HG03342 (cell line): Measurements from ENCODE around the gene JDP2.

Source experiments
- ATAC-seq: cut with Tn5 transposase; IDR thresholded peaks from one replicate; pipeline ENCODE4 v1.9.1; 2021; ENCODE audit warnings: mild to moderate bottlenecking, moderate library complexity; ENCODE audit not compliant: unreplicated experiment

The JDP2 gene

GRCh38 chr14:75511201-75511600, 83.4 kb downstream of the JDP2 start:
- no peak for ATAC-seq

GRCh38 chr14:75513911-75514672, 86.3 kb downstream of the JDP2 start:
- no peak for ATAC-seq

- no peak for ATAC-seq
Observed at GRCh38 chr14:75514673-75515628, 87.1 kb downstream of the JDP2 start.

- no peak for ATAC-seq
Observed at GRCh38 chr14:75515629-75515996, 87.8 kb downstream of the JDP2 start.

- ATAC-seq: no peak
Observed at GRCh38 chr14:75518625-75519024, 90.8 kb downstream of the JDP2 start.

- ATAC-seq: no peak
Observed at GRCh38 chr14:75519394-75519793, 91.6 kb downstream of the JDP2 start.

GRCh38 chr14:75519826-75520728, 92.3 kb downstream of the JDP2 start:
- ATAC-seq: no peak

GRCh38 chr14:75520852-75521251, 93.0 kb downstream of the JDP2 start:
- no peak for ATAC-seq

- ATAC-seq: peak; percentile 19
Observed at GRCh38 chr14:75521415-75522199, 93.8 kb downstream of the JDP2 start.

- ATAC-seq: peak; percentile 60
Observed at GRCh38 chr14:75522224-75522982, 94.6 kb downstream of the JDP2 start, which contains the start of gene BATF. Gene BATF, plus strand, starts transcription at chr14:75522469. Its CDS starts 214 bp downstream, at chr14:75522683.

GRCh38 chr14:75522983-75523318, 95.1 kb downstream of the JDP2 start:
- no peak for ATAC-seq
